HG03060 (cell line): Measurements from ENCODE around the gene UBAC1.
"Not testable (repeated sequence)": the region's sequence is repeated elsewhere in the genome, so short reads cannot be mapped to it uniquely, and the experiment has no call there.

Source experiments
- ATAC-seq: cut with Tn5 transposase; IDR thresholded peaks from one replicate; pipeline ENCODE4 v1.9.1; 2021; ENCODE audit warnings: low read depth, moderate number of reproducible peaks; ENCODE audit not compliant: unreplicated experiment

The UBAC1 gene

DNA sequence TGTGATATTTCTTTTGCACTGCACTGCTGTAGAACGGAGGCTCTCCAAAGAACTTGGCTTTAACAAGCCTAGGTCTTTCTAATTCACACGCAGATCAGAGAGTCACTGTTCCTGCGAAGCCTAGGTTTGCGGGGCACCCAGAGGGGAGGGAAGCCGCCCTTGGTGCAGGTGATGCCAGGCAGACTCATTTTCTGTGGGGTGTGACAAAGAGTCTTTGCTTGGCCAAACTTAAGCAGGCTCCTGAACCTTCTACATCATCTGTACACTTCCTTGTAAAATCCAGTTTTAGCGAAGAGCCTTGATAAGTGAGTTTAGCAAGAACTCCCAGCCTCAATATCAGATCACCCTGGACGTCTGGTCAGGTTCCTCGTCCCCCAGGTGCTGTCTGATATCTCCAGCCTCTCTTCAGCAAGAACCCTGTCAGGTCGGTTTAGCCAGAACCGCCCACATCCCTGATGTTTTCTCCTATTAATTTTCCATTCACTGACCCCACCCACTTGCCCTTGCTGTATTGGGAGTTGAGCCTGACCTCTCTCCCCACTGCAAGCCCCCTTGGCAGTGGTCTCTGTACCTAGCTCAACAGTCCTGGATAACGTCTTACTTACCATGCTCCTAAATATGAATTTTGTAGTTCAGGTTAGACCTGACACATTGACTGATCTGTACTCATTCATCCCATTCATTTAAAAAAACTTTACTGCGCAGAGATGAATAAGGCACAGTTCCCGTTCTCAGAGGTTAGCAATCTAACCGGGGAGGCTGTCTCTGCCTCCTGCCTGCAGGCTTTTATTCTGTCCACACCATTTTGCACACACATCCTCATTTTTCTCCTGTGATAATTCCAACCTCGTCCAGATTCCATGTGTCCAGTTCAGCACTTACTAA, 880 bp upstream of the UBAC1 start:
- ATAC-seq, result no peak

DNA sequence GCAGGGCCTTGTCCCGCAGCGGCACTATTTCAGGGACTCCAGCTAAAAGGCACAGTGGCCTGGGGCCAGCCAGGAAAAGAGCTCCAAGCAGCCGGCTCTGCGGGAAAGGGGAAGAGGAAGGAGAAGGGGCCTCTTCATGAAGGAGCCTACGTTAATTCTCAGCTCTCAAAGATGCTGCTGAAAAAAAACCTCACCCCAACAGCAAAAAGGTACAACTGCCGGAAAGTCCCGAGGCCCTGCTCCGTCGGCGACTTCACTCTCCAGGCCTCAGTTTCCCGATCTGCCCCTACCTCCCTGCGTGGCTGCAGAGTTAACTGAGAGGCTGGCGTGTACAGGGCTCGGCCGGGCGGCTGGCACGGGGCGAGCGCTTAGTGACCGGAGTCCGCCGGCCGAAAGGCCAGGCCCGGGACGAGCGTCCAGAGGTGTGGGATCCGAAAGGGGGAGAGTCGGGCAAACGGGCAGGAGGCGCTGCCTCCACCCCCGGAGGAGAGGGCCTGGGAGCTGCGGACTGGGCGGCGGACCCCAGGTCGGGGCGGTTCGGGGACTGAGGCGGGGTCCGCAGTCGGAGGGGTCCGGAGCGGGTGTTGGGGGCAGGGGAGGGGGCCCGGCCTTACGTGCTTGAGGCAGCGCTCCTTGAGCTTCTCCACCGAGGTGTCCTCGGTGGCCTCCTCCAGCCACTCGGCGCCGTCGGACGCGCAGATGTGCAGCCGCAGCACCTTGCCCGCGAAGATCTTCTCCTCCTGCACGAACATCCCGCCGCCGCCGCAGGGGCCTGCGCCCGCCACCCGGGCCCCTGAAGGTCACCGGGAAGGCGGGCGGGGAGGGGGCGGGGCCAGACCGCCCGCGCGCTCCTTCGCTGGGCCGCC, 529 bp downstream of the UBAC1 start:
- no peak for ATAC-seq

DNA sequence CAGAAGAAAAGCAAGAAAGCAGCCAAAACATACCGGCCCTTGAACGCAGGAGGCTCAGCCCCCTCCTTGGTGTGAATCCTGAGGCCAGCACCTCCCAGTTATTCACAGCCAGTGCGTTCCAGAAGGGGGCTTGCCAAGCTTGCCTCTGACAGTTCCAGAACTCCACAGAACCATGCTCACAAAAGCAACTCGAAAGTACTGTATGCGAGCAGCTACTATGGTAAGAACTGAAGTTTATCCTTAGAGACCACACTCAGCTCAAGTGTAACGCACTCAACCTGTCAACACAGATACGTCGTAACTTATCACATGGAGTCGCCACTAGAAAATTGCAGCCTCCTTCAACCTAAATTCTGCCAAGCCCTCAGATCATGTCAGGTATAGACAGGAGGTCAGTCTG, 1.4 kb downstream of the UBAC1 start:
- ATAC-seq, result no peak

DNA sequence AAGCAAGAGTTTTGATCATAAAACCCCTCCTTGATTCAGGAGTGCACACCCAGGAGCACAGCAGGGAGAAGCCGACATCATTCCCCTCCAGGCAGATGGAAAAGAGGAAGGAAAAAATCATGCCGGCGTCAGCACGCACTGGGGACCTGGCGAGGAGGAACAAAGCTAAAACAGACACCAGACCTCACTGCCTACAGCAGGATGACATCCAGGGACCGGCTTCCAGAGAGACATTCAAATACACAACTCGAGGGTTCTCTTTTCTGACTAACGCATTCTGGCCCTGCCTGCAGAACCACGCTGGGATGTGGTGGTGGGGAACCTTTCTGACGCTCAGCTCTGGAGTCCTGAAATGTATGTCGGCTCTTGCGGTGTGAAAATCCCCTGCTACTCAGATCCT, 2.7 kb downstream of the UBAC1 start:
- ATAC-seq, result no peak

DNA sequence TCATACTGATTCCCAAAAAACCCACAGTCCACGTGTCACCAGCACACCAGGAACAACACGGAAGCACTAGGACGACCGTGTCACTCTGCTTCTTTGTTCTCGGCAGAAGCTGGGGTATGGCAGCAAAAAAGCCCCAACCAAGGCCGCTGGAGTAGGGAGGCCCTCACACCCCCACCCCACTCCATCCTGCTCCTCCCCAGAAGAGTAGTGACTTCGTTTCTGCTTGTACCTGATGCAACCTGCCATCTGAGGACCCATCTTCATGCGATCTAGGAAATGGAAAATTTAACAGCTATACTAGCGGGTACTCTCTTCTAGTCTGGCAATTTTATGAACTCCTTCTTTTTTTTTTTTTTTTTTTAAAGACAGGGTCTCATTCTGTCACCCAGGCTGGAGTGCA, 3.7 kb downstream of the UBAC1 start:
- no peak for ATAC-seq

DNA sequence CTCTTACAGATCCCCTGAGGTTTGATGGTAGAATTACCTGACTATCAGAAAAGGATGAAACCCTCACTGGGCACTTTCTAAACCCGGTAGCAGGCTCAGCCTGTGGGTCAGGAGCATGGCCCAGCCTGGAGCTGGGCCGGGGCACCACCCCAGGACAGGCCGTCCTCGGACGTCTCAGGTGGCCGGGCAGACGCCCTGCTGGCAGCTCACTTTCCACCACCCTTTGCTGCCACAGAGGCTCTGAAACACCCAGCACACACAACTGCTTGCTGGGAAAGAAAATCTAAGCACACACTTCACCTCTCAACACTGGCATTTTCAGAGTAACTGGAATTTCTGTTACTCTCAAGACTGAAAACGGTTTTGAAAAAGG, 4.4 kb downstream of the UBAC1 start:
- no peak for ATAC-seq

DNA sequence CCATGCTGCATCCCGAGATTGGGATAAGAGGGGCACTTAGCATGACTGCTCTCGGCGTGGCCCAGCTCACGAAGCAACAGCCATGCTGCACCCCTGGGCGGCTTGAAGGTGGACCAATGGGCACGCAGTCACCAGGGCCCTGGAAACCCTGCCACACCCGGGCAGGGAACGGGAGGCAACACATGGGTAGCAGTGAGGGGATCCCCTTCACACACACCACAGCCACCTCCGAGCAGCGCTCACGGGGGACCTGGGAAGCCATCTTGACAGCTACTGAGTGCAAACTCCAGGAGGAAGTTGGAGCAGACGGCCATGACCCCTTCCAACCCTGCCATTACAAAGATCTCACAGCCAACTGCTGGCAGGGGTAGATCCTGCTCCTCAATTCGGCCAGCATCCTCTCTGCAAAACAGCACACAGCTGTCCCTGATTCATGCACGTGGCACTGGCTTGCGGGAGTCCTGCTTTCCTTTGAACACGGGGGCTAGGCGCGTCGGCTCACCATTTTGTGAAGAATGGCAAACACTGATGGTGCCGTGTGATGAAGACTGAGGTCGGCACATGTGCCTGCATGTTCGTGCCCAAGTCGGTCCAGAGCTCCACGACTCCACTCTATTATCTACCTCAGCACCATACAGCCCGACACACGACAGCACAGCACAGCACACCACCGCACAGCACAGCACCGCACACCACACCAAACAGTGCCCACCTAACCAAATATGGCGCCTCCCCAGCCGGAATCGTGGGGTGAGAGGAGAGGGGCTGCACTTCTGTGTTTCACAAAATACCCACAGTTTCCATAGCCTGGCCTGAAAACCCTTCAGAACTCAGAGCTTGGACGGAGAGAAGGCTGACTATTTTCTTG, 5.0 kb downstream of the UBAC1 start:
- no peak for ATAC-seq

DNA sequence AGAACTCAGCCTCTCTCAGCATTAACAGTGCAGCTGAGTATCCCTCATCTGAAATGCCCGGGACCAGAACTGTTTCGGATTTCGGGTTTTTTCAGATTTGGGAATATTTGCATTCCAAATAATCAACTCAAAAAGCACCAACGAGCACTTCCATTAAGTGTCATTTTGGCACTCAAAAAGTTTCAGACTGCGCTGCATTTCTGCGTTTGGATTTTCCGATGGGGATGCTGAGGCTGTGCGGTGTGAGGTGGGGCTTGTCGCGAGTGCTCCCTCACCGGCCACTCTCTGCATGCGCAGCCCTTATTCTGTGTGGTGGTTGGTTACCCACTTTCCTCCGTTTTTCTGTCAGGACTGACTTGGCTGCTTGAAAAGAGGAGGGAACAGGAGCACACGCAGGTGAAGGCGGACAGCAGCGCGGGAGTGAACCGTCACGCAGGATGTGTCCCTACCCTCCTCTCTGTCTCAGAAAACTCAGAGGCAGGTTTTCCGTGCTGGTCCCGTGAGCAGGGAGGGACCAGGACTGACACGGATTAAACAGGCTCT, 8.4 kb downstream of the UBAC1 start:
- no peak for ATAC-seq

DNA sequence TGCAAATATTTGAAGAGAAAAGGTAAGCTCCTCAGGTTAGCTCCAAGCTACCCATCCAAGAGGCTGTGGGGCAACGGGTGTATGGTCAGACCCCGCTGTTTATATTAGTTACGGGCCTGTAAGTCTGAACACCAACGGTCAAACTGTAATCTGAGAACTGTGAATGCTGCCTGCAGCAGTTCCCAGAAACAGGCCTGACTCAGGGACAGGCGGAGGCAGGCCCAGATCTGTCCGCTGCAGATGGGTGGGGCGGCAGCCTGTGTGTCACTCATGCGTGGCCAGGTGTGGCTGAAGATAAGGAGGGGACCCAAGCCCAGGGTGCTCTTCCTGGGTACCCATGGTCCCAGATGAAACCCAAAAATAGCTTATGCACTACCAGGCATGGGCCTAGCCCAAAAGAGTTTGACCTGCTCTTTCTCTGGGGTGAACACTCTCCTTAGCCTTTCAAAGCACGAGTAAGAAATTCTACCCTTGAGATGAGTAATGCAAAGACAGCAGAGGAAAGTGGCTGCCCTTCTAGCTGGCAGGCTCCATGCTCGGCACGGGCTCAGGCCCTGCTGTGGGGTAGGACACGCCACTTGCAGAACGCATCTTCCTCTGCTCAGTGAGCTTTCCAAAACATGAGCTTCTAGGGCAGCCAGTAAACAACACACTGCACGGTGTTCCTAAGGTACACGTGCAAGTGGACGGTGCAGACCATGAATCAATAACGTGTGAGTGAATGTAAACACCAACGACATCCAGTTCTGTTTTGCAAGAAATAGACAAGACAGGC, 9.1 kb downstream of the UBAC1 start:
- no peak for ATAC-seq

DNA sequence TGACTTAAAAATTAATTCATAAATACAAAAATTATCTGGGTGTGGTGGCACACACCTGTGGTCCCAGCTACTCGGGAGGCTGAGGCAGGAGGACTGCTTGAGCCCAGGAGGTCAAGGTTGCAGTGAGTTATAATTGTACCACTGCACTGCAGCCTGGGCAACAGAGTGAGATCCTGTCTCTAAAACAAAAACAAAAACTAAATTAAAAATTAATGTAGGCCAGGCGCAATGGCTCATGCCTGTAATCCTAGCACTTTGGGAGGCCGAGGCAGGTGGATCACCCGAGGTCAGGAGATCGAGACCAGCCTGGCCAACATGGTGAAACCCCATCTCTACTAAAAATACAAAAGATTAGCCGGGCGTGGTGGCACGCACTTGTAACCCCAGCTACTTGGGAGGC, 9.9 kb downstream of the UBAC1 start:
- ATAC-seq, result not testable (repeated sequence)

DNA sequence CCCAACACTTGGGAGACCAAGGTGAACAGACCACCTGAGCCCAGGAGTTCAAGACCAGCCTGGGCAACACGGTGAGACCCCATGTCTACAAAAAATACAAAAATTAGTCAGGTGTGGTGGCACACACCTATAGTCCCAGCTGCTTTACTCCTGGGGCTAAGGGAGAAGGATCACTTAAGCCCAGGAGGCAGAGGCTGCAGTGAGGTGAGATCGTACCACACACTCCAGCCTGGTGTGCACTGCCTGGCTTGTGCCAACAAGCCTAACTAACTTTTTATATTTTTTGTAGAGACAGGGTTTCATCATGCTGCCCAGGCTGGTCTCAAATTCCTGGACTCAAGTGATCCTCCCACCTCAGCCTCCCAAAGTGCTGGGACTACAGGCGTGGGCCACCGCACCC, 10.3 kb downstream of the UBAC1 start:
- ATAC-seq, result not testable (repeated sequence)

DNA sequence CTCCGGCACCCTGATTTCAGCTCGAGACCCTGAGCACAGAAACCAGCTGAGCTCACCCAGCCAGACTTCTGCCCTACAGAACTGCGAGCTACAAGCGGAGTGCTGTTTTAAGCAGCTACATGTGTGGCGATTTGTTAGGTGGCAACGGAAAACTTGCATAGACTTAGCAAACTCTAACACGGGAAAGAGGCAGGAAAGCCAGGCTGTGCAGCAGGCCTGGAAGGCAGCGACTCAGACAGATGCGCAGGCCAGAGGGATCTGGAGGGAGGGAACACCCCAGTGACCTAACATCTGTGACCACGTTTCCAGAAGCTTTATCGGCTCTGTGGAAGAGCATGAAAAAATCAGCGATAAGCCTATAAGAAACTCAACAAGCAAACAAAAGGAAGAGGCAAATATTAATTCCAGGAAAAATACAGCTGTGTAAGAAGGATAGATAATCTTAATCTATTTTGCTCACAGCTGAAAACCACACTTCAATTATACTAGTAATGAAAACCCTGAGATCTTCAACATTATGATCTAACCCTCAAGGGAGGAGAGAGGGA, 11.0 kb downstream of the UBAC1 start:
- no peak for ATAC-seq

DNA sequence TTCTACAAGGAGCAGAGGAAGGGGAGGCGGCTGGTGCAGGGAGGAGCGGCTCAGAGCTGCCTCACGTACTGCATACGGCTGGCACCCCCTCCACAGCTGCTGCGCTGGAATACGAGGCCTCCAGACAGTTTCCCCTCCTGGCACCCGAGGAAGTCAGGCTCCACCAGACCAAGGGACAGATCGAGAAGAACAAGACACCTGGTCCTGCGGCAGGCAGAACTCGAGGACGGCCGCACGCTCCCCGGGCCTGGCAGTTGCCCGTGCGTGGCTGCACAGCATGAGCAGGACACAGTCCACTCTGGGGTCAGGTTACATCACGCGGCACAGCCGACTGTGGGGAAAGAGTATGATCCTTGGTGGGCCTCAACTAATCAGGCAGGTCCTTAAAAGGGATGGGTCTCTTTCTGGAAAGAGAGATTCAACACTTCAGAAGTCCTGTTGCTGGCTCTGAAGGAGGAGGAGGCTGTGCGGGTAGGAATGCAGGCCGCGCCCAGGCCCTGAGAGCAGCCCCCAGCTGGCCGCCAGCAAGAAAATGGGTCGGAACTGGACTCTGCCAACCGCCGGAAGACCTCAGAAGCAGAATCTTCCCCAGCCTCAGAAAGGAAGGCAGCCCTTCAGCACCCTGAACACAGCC, 11.6 kb downstream of the UBAC1 start:
- ATAC-seq, result no peak

DNA sequence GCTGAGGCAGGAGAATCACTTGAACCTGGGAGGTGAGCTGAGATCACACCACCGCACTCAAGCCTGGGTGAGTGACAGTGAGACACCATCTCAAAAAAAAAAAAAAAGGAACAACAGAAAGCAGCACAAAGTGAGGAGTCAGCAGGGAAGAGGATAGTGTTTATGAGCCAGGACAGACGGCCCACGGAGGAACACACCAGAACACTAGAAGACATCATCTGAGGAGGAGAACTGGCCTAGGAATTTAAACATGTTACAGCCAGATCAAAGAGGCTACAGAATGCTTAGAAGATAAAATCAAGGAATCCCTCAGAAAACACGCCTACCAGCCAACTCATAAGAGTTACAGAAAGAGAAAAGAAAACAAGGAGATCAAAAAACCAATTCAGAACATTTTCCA, 12.2 kb downstream of the UBAC1 start:
- no peak for ATAC-seq

DNA sequence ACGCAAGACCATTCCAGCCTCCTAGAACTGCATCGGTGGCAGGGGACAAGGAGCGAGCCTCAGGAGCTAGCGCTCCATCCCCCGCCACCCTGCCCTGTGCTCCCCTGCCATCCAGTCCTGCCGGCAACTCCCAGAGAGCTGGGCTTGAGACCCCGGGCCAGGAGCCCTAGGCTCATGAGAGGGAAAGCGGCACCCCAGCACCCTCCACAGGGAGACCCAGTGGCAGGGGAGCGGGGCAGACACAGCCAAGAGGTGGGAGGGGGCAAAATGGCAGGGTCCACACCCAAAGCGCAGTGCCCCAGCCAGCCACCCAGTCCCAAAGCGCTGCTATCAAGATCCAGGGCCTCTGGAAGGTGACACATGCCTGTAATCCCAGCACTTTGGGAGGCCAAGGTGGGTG, 12.7 kb downstream of the UBAC1 start:
- ATAC-seq, result no peak

DNA sequence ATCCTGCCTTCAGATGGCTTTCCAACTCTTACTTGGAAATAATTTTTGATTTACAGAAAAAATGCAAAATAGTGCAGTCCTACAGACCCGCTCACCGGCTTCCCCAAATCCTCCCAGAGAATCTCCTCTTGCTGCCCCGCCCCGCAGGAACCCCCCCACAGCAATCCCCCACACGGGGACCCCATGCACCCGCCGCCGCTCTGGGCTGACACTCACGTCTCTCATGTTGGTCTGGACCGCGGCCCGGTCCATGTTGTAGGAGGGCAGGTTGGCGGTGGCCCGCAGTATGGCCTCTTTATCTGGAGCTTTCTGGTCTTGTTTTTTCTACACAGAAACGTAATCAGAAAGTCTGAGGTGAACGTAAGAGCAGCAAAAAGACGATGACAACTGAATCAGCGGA, 13.6 kb downstream of the UBAC1 start:
- no peak for ATAC-seq

DNA sequence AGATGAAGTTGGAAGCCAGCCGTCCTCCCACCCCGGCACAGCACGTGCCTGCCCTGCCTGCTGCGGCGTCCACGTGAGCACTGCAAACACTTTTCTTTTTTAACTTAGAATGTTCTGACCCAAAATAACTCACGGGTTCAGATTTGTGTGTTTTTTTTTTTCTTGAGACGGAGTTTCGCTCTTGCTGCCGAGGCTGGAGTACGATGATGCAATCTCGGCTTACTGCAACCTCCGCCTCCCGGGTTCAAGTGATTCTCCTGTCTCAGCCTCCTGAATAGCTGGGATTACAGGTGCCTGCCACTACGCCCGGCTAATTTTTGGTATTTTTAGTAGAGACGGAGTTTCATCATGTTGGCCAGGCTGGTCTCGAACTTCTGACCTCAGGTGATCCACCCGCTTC, 14.1 kb downstream of the UBAC1 start:
- not testable (repeated sequence) for ATAC-seq

DNA sequence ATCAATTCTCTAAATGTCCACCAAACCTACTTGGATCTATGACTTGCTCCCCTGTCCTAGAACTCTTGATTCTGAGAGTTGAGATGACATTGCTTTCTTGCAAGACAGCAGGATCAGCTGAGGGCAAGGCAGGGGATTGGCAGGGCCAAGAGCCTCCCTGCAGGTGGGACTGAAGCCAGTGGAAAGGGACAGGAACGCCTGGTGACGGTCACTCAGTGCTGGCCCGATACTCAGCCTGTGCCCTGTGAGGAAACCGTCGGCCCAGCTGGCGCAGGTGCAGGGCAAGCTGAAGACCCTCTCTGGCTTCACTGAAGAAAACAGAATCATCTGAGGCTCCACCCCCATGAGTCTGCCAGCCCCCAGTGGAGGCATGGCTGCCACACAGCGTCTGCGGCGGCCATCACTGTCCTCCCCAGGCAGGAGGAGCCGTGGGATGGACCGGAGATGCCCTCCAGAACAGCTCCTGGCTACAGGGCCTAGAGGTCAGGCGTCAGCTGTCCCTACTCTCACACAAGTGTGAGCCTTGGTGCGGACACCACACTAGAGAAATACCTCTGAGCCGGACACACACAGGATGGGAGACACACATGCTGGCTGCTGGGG, 14.7 kb downstream of the UBAC1 start:
- no peak for ATAC-seq

DNA sequence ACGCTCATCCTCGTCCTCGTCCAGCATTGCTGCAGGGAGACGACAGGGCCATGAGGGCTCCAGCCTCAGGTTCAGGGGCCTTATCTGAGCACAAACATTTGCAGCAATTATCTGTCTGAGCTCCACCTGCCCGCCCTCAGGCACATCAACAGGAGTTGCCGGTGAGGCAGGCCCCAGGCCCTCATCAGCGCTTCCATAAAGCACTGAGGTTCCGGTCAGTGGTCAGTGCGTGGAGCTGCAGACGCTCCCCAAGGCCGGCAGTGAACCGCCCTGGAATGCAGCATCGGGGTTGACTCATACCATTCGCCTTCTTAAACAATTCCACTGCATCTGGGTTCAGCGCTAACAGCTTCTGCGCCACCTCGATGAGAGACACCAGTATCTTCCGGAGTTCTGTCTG, 15.2 kb downstream of the UBAC1 start:
- ATAC-seq, result no peak
